Measurements from ENCODE around the gene CUL3. TPM values are rescaled to one million over a fixed set of nuclear protein-coding genes. Genes with fewer than 3 reads are reported as not detected.

The CUL3 gene
- total and polyA plus RNA-seq, 2 of the 8 experiments (the other 6 are each of a cell fraction or from before 2014, with no cell fraction given), result 28.5 to 113 TPM

GRCh38 chr2:224628416-224628815 lies 43.3 kb upstream of the CUL3 start:
- H3K4me1 ChIP-seq (replicated peaks in 1 of 4; ENCODE audit: control insufficient read depth in 3 of 4, insufficient read depth in 4 of 4, low read length in 3 of 4), result no peaks in the 10 kb centered on the region
- ChIA-PET CTCF (ENCODE audit: partially characterized antibody) (no interaction called here), POLR2A (ENCODE audit: partially characterized antibody) (no interaction called here)
- no peaks in the 10 kb centered on the region; a peak in 1 of 7 replicates for H3K27me3 ChIP-seq (replicated peaks in 1 of 4; ENCODE audit: control insufficient read depth in 3 of 4, extremely low read depth in 1 of 4, insufficient read depth in 3 of 4, low read length in 3 of 4)
- DNase-seq (ENCODE audit: low read depth in 1 of 2, low spot score in 2 of 2) (no peak), FAIRE-seq (no peak)
- no peak overlapping the region for H4K91ac ChIP-seq (replicated peaks; ENCODE audit: insufficient read length, low read length)
- H2BK12ac ChIP-seq (ENCODE audit: low read depth, low read length), result no peak overlapping the region
- no peaks in the 10 kb centered on the region for H3K36me3 ChIP-seq (ENCODE audit: control insufficient read depth in 2 of 4, insufficient read depth in 4 of 4, low read length in 3 of 4)
- no peak overlapping the region for H3K4ac ChIP-seq (replicated peaks; ENCODE audit: insufficient read length, low read depth, low read length)
- H3K79me1 ChIP-seq (ENCODE audit: low read depth, low read length), result no peaks in the 10 kb centered on the region
- H2BK20ac ChIP-seq (ENCODE audit: low read length), result no peak overlapping the region
- H3K4me3 ChIP-seq (ENCODE audit: extremely low read depth in 1 of 4, insufficient read depth in 2 of 4, low read depth in 3 of 4, low read length in 4 of 4), result no peak overlapping the region
- H3K9ac ChIP-seq (replicated peaks in 1 of 4; ENCODE audit: extremely low read depth in 1 of 4, low read depth in 3 of 4, low read length in 3 of 4), result no peak overlapping the region
- no peak overlapping the region for H3K4me2 ChIP-seq (ENCODE audit: insufficient read depth in 1 of 2, low read depth in 2 of 2, low read length in 2 of 2)
- no peak overlapping the region for H3K27ac ChIP-seq (ENCODE audit: low read depth, low read length)
- H3K23ac ChIP-seq (ENCODE audit: insufficient read length), result no peak overlapping the region
- TF ChIP-seq CTBP2 (IDR thresholded peaks at IDR 0.05; ENCODE audit: borderline replicate concordance, insufficient read depth, insufficient read length, low read length) (no peak), SIRT6 (IDR thresholded peaks at IDR 0.05; ENCODE audit: low read length) (no peak)
- peaks cover 0 to 3% of the 10 kb centered on the region in 2 experiments for H4K20me1 ChIP-seq (replicated peaks in 1 of 2; ENCODE audit: control insufficient read depth in 1 of 2, insufficient read depth in 2 of 2, low read length in 2 of 2)
- peaks cover 3% of the 10 kb centered on the region; the same call in 1 of the 2 replicates for H3K23me2 ChIP-seq (ENCODE audit: low read depth, low read length)
- H2BK5ac ChIP-seq (ENCODE audit: low read depth, low read length), result no peak overlapping the region
- H3K79me2 ChIP-seq (ENCODE audit: control insufficient read depth in 1 of 2, insufficient read depth in 2 of 2, low read length in 2 of 2), result no peaks in the 10 kb centered on the region
- no peak overlapping the region for H2AFZ ChIP-seq (ENCODE audit: low read length)
- no peak overlapping the region for H3K14ac ChIP-seq (ENCODE audit: insufficient read length)
- no peak overlapping the region for H2BK15ac ChIP-seq (ENCODE audit: low read length)
- H4K5ac ChIP-seq (ENCODE audit: insufficient read length, low read depth, low read length), result no peak overlapping the region
- H3K18ac ChIP-seq (ENCODE audit: extremely low read depth, low read length), result no peak overlapping the region
- H3K9me3 ChIP-seq (ENCODE audit: insufficient read depth in 2 of 2, low read depth in 1 of 2, low read length in 1 of 2), result no peaks in the 10 kb centered on the region
- H4K8ac ChIP-seq (ENCODE audit: extremely low read depth, insufficient read depth, low read length), result no peak overlapping the region
- H2AK5ac ChIP-seq (ENCODE audit: low read depth, low read length), result no peak overlapping the region
- no peak overlapping the region for H2BK120ac ChIP-seq (replicated peaks; ENCODE audit: low read depth, low read length)
- 90% methylated on average over 3 of the region's 3 CpGs; no CpG with 5 or more reads in 1 of the 2 experiments for WGBS, 2 experiments (ENCODE audit: extremely low coverage in 1 of 2, insufficient coverage in 1 of 2, insufficient read length in 1 of 2, insufficient replicate concordance in 2 of 2, low coverage in 1 of 2, low lambda C conversion rate in 2 of 2, missing lambda C conversion rate in 1 of 2)
- H3K56ac ChIP-seq (replicated peaks; ENCODE audit: insufficient read length, low read depth, low read length), result no peak overlapping the region

Measured in H1 (cell line).